ENCODE measurements around the gene MACROD1. TPM values are rescaled to one million over a fixed set of nuclear protein-coding genes. Genes with fewer than 3 reads are reported as not detected.

MACROD1 gene
- total RNA-seq, 1 experiment from 2014 or later = 36.9 TPM

- DNase-seq (ENCODE audit: low spot score) = peak; percentile 36
- H3K27ac Mint-ChIP-seq = no peak overlapping the region
- no peaks in the 10 kb centered on the region for H3K36me3 Mint-ChIP-seq
- peaks cover 98% of the 10 kb centered on the region for H3K27me3 Mint-ChIP-seq (ENCODE audit: low read depth)
- peak overlapping the region; percentile 67 for H3K4me3 Mint-ChIP-seq
- H3K9me3 Mint-ChIP-seq = no peaks in the 10 kb centered on the region
- no peak for TF ChIP-seq ZNF281 (CRISPR knock-in tag; IDR thresholded peaks at IDR 0.05)
- no peak for TF ChIP-seq HMGA2 (CRISPR knock-in tag; IDR thresholded peaks at IDR 0.05)
- no peak for TF ChIP-seq E2F5 (CRISPR knock-in tag; IDR thresholded peaks at IDR 0.05)
- no peak for TF ChIP-seq ZMAT4 (CRISPR knock-in tag; IDR thresholded peaks at IDR 0.05)
- TF ChIP-seq FOXP4 (CRISPR knock-in tag; IDR thresholded peaks at IDR 0.05) = no peak
- no peak for TF ChIP-seq SP1 (CRISPR knock-in tag; conservative IDR thresholded peaks at IDR 0.05)
- no peak for TF ChIP-seq AR (CRISPR knock-in tag; IDR thresholded peaks at IDR 0.05)
- no peak for TF ChIP-seq EMX1 (CRISPR knock-in tag; IDR thresholded peaks at IDR 0.05)
- TF ChIP-seq ZSCAN18 (CRISPR knock-in tag; IDR thresholded peaks at IDR 0.05) = no peak
- no peak for TF ChIP-seq ZNF121 (CRISPR knock-in tag; IDR thresholded peaks at IDR 0.05)
- TF ChIP-seq MYBL2 (CRISPR knock-in tag; IDR thresholded peaks at IDR 0.05) = no peak
- TF ChIP-seq PRRX2 (CRISPR knock-in tag; IDR thresholded peaks at IDR 0.05) = no peak
- no peak for TF ChIP-seq E2F4 (CRISPR knock-in tag; IDR thresholded peaks at IDR 0.05; ENCODE audit: borderline replicate concordance, low read depth)
- TF ChIP-seq USF1 (CRISPR knock-in tag; IDR thresholded peaks at IDR 0.05) = no peak
- TF ChIP-seq NR2C2 (CRISPR knock-in tag; IDR thresholded peaks at IDR 0.05) = no peak
- no peak for TF ChIP-seq ZNF219 (CRISPR knock-in tag; IDR thresholded peaks at IDR 0.05; ENCODE audit: borderline replicate concordance)
- TF ChIP-seq AFF4 (CRISPR knock-in tag; IDR thresholded peaks at IDR 0.05; ENCODE audit: borderline replicate concordance) = no peak
- TF ChIP-seq OVOL2 (CRISPR knock-in tag; IDR thresholded peaks at IDR 0.05; ENCODE audit: borderline replicate concordance) = no peak
- CTCF ChIA-PET = interaction anchor here (0.6 to 3.2 kb wide), 8 partner anchors 9 to 389 kb away, joined by 3 to 13 read pairs (median 3); no protein-coding TSS in a partner anchor
- POLR2A ChIA-PET = interaction anchor here (1.2 kb wide), 1 partner anchor 125 kb away, joined by 3 read pairs; no protein-coding TSS in a partner anchor
- H3K4me1 Mint-ChIP-seq = peaks cover 9% of the 10 kb centered on the region
- peak; percentile 25 for ATAC-seq
Observed at GRCh38 chr11:64060263-64060860, 105.6 kb downstream of the MACROD1 start.

Data from WTC11 (cell line).